Diencephalon (tissue), 1 donor: Measurements from ENCODE around the gene RPS6KB2. TPM values are rescaled to one million over a fixed set of nuclear protein-coding genes. Genes with fewer than 3 reads are reported as not detected.

Experiments used
- small RNA-seq: library from RNA; depleted of rRNA; stranded (forward); fragments of <200 nt; gene quantifications from one replicate; pipeline ENCODE3, GENCODE V24; 2014
- total RNA-seq: library from RNA; depleted of rRNA; stranded (reverse); fragments of >200 nt; gene quantifications from one replicate; pipeline ENCODE4 v1.2.3, GENCODE V29; 2014

Gene RPS6KB2
- 12.9 TPM for total RNA-seq

GRCh38 chr11:67428052-67429001, at the start of gene RPS6KB2:
Gene RPS6KB2 (plus strand): TSS chr11:67428494. CDS start chr11:67428546, 52 bp downstream.

GRCh38 chr11:67391304-67392182, 36.8 kb upstream of the RPS6KB2 start, which contains the start of gene RAD9A:
Gene RAD9A (plus strand): TSS chr11:67391986. CDS start chr11:67392045, 59 bp downstream.

GRCh38 chr11:67401495-67402191, 26.7 kb upstream of the RPS6KB2 start, which contains the start of gene PPP1CA:
Gene PPP1CA (minus strand): TSS chr11:67401858. CDS start chr11:67401782, 76 bp downstream.

GRCh38 chr11:67415501-67416304, 12.6 kb upstream of the RPS6KB2 start, which contains the start of gene CARNS1:
Gene CARNS1 (plus strand): TSS chr11:67415678. CDS start chr11:67416200, 522 bp downstream.

GRCh38 chr11:67437082-67437808, 9.0 kb downstream of the RPS6KB2 start, which contains the start of gene PTPRCAP:
Gene PTPRCAP (minus strand): TSS chr11:67437682. CDS start chr11:67437619, 63 bp downstream.

GRCh38 chr11:67452141-67452952, 24.1 kb downstream of the RPS6KB2 start, which contains the start of gene GPR152:
Gene GPR152 (minus strand): TSS chr11:67452729. CDS start chr11:67452724, 5 bp downstream.

GRCh38 chr11:67455054-67455453, 26.8 kb downstream of the RPS6KB2 start, which contains the start of gene CABP4:
Gene CABP4 (plus strand): TSS chr11:67455354. CDS start chr11:67455424, 70 bp downstream.

GRCh38 chr11:67468759-67469507, 40.6 kb downstream of the RPS6KB2 start, which contains the start of gene TMEM134:
Gene TMEM134 (minus strand): TSS chr11:67469251. CDS start chr11:67469192, 59 bp downstream.

GRCh38 chr11:67482827-67483798, 54.8 kb downstream of the RPS6KB2 start, which contains the start of gene AIP:
Gene AIP (plus strand): TSS chr11:67483026. CDS start chr11:67483159, 133 bp downstream.

Small RNA genes lying within 50 kb of the gene (small RNA-seq; reads per million reads assigned to genes)
- gene RNU6-1238P = not detected

Other genes with a start within 250 kb of the RPS6KB2 start
- gene GRK2, start 162.0 kb upstream of the RPS6KB2 start, total RNA-seq = 53.3 TPM
- gene ANKRD13D, start 139.2 kb upstream of the RPS6KB2 start, total RNA-seq = 57.7 TPM
- gene SSH3, start 125.0 kb upstream of the RPS6KB2 start, total RNA-seq = 4.6 TPM
- gene POLD4, start 74.9 kb upstream of the RPS6KB2 start, total RNA-seq = 4.2 TPM
- gene CLCF1, start 54.9 kb upstream of the RPS6KB2 start, total RNA-seq = not detected
- 15.5 TPM for gene RAD9A, start 36.5 kb upstream of the RPS6KB2 start, total RNA-seq
- gene PPP1CA, start 26.6 kb upstream of the RPS6KB2 start, total RNA-seq = 65.0 TPM
- 0.46 TPM for gene TBC1D10C, start 24.4 kb upstream of the RPS6KB2 start, total RNA-seq
- 0.23 TPM for gene CARNS1, start 12.8 kb upstream of the RPS6KB2 start, total RNA-seq
- gene PTPRCAP, start 9.2 kb downstream of the RPS6KB2 start, total RNA-seq = not detected
- 28.8 TPM for gene CORO1B, start 15.0 kb downstream of the RPS6KB2 start, total RNA-seq
- gene GPR152, start 24.2 kb downstream of the RPS6KB2 start, total RNA-seq = not detected
- 0.23 TPM for gene CABP4, start 26.9 kb downstream of the RPS6KB2 start, total RNA-seq
- gene TMEM134, start 40.8 kb downstream of the RPS6KB2 start, total RNA-seq = 9.5 TPM
- gene AIP, start 54.5 kb downstream of the RPS6KB2 start, total RNA-seq = 53.7 TPM
- 81.7 TPM for gene PITPNM1, start 76.9 kb downstream of the RPS6KB2 start, total RNA-seq
- 9.5 TPM for gene CDK2AP2, start 79.7 kb downstream of the RPS6KB2 start, total RNA-seq
- not detected for gene CABP2, start 95.0 kb downstream of the RPS6KB2 start, total RNA-seq
- 215 TPM for gene GSTP1, start 155.3 kb downstream of the RPS6KB2 start, total RNA-seq
- 188 TPM for gene NDUFV1, start 178.4 kb downstream of the RPS6KB2 start, total RNA-seq
- 1.4 TPM for gene NUDT8, start 201.4 kb downstream of the RPS6KB2 start, total RNA-seq
- gene TBX10, start 211.3 kb downstream of the RPS6KB2 start, total RNA-seq = not detected
- 1.4 TPM for gene ACY3, start 222.2 kb downstream of the RPS6KB2 start, total RNA-seq
- gene ALDH3B2, start 246.1 kb downstream of the RPS6KB2 start, total RNA-seq = not detected